AG10803 (cell line): ENCODE results near the gene SLC12A5.
A peak's percentile ranks its signal among the peaks of the same experiment; 100 is the strongest.
"Not testable (repeated sequence)": the region's sequence is repeated elsewhere in the genome, so short reads cannot be mapped to it uniquely, and the experiment has no call there.

Experiments
- DNase-seq: peaks from one replicate; pipeline ENCODE4 v3.0.0; 2010; ENCODE audit warnings: low read depth
- H3K4me3 ChIP-seq: 2 replicates; pipeline ENCODE4 v1.5.1; 2011; ENCODE audit warnings: mild to moderate bottlenecking, low read length, control low read depth
- TF ChIP-seq, protein P1 (sequence below): conservative IDR thresholded peaks from 2 replicates; pipeline ENCODE4 v1.5.1; 2011; ENCODE audit warnings: mild to moderate bottlenecking, low read length, control low read depth, inconsistent platforms

SLC12A5 gene

DNA sequence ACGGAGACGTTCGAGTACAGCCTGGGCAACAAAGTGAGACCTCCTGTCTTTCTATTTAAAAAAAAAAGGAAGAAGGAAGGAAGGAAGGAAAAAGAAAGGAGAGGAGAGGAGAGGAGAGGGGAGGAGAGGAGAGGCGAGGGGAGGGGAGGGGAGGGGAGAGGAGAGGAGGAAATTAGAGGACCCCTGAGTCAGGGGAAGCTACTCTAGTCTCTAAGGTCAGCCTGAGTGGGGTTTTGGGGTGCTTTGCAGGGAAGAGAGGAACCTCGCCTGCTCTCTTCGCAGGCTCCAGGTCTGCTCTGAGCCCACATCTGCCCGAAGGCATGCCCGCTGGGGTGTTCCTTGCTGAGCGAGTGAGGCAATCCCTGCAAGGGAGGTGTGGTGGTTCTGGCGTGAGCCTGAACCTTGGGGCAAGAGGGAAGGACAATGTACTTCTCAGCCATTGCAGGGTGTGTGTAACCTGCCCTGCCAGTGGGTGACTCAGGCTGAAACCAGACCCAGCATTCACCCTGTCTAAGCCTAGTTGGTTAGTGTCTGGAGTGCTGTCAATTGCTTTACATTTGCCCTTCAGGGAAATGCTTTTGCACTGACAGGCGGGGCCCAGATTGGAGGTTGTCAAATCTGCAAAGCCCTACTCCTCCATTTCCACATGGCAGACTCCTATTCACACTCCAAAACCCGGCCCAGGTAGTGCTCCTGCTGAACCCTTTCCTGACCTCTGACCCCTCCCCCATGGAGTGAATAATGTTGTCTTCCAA lies 35.6 kb upstream of the SLC12A5 start:
- TF ChIP-seq, protein P1, sequence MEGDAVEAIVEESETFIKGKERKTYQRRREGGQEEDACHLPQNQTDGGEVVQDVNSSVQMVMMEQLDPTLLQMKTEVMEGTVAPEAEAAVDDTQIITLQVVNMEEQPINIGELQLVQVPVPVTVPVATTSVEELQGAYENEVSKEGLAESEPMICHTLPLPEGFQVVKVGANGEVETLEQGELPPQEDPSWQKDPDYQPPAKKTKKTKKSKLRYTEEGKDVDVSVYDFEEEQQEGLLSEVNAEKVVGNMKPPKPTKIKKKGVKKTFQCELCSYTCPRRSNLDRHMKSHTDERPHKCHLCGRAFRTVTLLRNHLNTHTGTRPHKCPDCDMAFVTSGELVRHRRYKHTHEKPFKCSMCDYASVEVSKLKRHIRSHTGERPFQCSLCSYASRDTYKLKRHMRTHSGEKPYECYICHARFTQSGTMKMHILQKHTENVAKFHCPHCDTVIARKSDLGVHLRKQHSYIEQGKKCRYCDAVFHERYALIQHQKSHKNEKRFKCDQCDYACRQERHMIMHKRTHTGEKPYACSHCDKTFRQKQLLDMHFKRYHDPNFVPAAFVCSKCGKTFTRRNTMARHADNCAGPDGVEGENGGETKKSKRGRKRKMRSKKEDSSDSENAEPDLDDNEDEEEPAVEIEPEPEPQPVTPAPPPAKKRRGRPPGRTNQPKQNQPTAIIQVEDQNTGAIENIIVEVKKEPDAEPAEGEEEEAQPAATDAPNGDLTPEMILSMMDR, result no peak
- DNase-seq, result peak; percentile 16
- H3K4me3 ChIP-seq, result no peak overlapping the region

- no peak for DNase-seq
- TF ChIP-seq, protein P1, result no peak
- no peak overlapping the region for H3K4me3 ChIP-seq
Observed at GRCh38 chr20:45994761-45995493, 34.1 kb upstream of the SLC12A5 start.

DNA sequence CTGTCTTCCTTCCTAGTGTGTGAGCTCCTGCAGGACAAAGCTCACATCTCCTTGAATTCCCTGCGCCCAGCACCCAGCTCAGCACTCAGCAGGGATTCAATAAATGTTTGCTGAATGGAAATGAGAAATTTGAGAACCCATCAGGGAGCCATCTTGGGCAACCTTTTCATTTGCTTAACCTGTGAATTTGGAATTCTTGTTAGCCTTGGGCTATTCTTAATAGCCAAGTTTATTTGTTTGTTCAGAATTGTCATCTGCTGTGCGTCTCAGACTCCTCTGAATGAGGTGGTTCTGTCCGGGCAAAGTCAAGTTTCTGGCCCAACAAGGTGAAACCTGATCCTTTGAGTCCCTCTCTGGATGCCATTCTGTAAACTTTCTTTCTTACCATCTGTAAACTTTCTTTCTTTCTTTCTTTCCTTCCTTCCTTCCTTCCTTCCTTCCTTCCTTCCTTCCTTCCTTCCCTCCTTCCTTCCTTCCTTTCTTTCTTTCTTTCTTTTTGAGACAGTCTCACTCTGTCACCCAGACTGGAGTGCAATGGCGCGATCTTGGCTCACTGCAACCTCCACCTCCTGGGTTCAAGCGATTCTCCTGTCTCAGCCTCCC lies 33.4 kb upstream of the SLC12A5 start:
- not testable (repeated sequence) for DNase-seq, H3K4me3 ChIP-seq

DNA sequence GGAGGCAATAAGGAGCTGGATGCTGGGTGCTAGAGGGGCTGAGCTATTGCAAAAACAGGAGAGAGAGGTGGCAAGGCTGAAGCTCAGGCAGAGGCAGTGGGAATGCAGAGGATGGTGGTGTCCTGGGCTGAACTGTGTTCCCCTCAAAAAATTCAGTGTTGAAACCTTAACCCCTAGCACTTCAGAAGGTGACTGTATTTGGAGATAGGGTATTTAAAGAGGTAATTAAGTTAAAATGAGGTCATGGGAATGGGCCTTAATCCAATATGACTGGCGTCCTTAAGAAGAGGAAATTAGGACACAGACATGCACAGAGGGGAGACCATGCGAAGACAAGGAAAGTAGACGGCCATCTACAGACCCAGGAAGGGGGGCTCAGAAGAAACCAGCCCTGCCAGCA lies 31.8 kb upstream of the SLC12A5 start:
- TF ChIP-seq, protein P1, result no peak
- no peak for DNase-seq
- no peak overlapping the region for H3K4me3 ChIP-seq

DNA sequence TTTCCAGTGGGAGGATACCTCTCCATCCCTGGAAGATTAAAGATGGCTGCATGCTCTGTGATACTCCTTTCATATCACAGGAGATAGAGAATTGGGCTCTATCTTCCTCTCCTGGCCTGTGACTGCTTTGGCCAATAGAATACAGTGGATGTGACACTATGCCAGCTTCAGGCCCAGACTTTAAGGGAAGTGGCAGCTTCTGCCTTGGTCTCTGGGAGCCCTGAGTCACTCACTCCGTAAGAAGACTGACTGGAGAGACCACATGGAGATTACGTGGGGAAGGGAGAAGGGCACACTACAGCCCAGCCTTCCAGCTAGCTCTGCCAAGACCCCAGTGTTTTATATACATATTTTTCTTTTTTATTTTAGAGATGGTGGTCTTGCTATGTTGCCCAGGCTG lies 30.7 kb upstream of the SLC12A5 start:
- TF ChIP-seq, protein P1, result no peak
- H3K4me3 ChIP-seq, result no peak overlapping the region
- DNase-seq, result no peak

- DNase-seq, result no peak
- TF ChIP-seq, protein P1, result no peak
- no peak overlapping the region for H3K4me3 ChIP-seq
Observed at GRCh38 chr20:45998761-45999160, 30.3 kb upstream of the SLC12A5 start.

- TF ChIP-seq, protein P1, result no peak
- DNase-seq, result no peak
- H3K4me3 ChIP-seq, result no peak overlapping the region
Observed at GRCh38 chr20:45999557-46000261, 29.3 kb upstream of the SLC12A5 start.
